IPS-15b (cell line): ENCODE measurements around the gene KCNQ5.

Experiments used
- H3K27me3 ChIP-seq: one replicate; pipeline ENCODE4 v1.6.1; 2013; ENCODE audit warnings: low read length; ENCODE audit not compliant: control insufficient read depth, insufficient read depth
- H3K36me3 ChIP-seq: one replicate; pipeline ENCODE4 v1.6.1; 2013; ENCODE audit warnings: low read length; ENCODE audit not compliant: control insufficient read depth, insufficient read depth
- H3K4me1 ChIP-seq: one replicate; pipeline ENCODE4 v1.6.1; 2013; ENCODE audit warnings: mild to moderate bottlenecking, low read length; ENCODE audit not compliant: control insufficient read depth, insufficient read depth
- H3K4me3 ChIP-seq: one replicate; pipeline ENCODE4 v1.5.1; 2013; ENCODE audit warnings: low read depth, low read length
- H3K9ac ChIP-seq: one replicate; pipeline ENCODE4 v1.6.1; 2013; ENCODE audit warnings: low read depth, mild to moderate bottlenecking, low read length
- H3K9me3 ChIP-seq: one replicate; pipeline ENCODE4 v1.6.1; 2013; ENCODE audit warnings: mild to moderate bottlenecking, low read length; ENCODE audit not compliant: control insufficient read depth, insufficient read depth

KCNQ5 gene

GRCh38 chr6:72938104-72938503 is 316.2 kb downstream of the KCNQ5 start:
- Histone ChIP-seq H3K36me3 (no peaks in the 10 kb centered on the region), H3K4me1 (no peaks in the 10 kb centered on the region), H3K9me3 (no peaks in the 10 kb centered on the region), H3K9ac (no peak overlapping the region), H3K4me3 (no peak overlapping the region), H3K27me3 (no peaks in the 10 kb centered on the region)

DNA sequence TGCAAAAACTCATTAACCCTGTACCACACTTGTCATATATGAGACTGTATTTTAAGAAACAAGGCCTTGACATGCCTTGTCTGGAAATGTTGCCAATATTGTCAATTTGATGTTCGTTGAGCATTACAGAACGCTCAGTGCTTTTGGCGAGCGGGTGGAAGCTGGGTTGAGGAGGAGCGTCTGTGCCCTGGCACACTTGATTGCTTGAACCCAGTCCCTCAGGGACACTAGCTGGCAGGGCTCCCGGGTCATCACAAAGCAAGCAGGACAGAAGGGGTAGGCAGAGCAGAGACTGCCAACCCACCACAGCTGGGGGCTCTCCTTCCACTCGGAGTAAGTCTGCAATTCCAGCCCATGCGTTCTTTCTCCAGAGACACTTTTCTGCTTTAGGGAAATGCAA is 317.1 kb downstream of the KCNQ5 start:
- Histone ChIP-seq H3K4me1 (no peaks in the 10 kb centered on the region), H3K4me3 (no peak overlapping the region), H3K9ac (no peak overlapping the region), H3K27me3 (no peaks in the 10 kb centered on the region), H3K9me3 (no peaks in the 10 kb centered on the region), H3K36me3 (no peaks in the 10 kb centered on the region)

- H3K9me3 ChIP-seq = no peaks in the 10 kb centered on the region
- H3K4me3 ChIP-seq = no peak overlapping the region
- no peak overlapping the region for H3K9ac ChIP-seq
- H3K36me3 ChIP-seq = no peaks in the 10 kb centered on the region
- H3K27me3 ChIP-seq = no peaks in the 10 kb centered on the region
- no peaks in the 10 kb centered on the region for H3K4me1 ChIP-seq
These were observed 318.4 kb downstream of the KCNQ5 start for GRCh38 chr6:72940265-72940664.

DNA sequence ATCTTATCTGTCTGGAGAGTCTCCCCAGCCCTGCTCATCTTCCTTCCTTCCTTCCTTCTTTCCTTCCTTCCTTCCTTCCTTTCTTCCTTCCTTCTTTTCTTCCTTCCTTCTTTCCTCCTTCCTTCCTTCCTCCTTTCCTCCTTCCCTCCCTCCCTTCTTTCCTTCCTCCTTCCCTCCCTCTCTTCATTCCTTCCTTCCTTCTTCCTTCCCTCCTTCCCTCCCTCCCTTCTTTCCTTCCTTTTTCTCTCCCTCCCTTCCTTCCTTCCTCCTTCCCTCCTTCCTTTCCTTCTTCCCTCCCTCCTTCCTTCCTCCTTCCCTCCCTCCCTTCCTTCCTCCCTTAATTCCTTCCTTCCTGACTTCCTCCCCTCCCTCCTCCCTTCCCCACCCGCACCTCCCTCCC is 319.4 kb downstream of the KCNQ5 start:
- Histone ChIP-seq H3K9me3 (no peaks in the 10 kb centered on the region), H3K36me3 (no peaks in the 10 kb centered on the region), H3K9ac (no peak overlapping the region), H3K4me1 (no peaks in the 10 kb centered on the region), H3K4me3 (no peak overlapping the region), H3K27me3 (no peaks in the 10 kb centered on the region)

- Histone ChIP-seq H3K9me3 (no peaks in the 10 kb centered on the region), H3K4me1 (no peaks in the 10 kb centered on the region), H3K9ac (no peak overlapping the region)
These were observed 319.9 kb downstream of the KCNQ5 start for GRCh38 chr6:72941751-72942150.

GRCh38 chr6:72943699-72944098 is 321.8 kb downstream of the KCNQ5 start:
- H3K9me3 ChIP-seq = no peaks in the 10 kb centered on the region
- no peaks in the 10 kb centered on the region for H3K4me1 ChIP-seq
- H3K9ac ChIP-seq = no peak overlapping the region
- no peak overlapping the region for H3K4me3 ChIP-seq
- no peaks in the 10 kb centered on the region for H3K27me3 ChIP-seq
- H3K36me3 ChIP-seq = no peaks in the 10 kb centered on the region

More at GRCh38 chr6:72941751-72942150, 319.9 kb downstream of the KCNQ5 start:
- H3K4me3 ChIP-seq = no peak overlapping the region
- H3K36me3 ChIP-seq = no peaks in the 10 kb centered on the region
- no peaks in the 10 kb centered on the region for H3K27me3 ChIP-seq

GRCh38 chr6:72944660-72945059 is 322.8 kb downstream of the KCNQ5 start:
- Histone ChIP-seq H3K36me3 (no peaks in the 10 kb centered on the region), H3K9ac (no peak overlapping the region), H3K9me3 (no peaks in the 10 kb centered on the region), H3K27me3 (no peaks in the 10 kb centered on the region), H3K4me1 (no peaks in the 10 kb centered on the region), H3K4me3 (no peak overlapping the region)

GRCh38 chr6:72946774-72947173 is 324.9 kb downstream of the KCNQ5 start:
- Histone ChIP-seq H3K27me3 (no peaks in the 10 kb centered on the region), H3K9me3 (no peaks in the 10 kb centered on the region), H3K4me3 (no peak overlapping the region), H3K36me3 (no peaks in the 10 kb centered on the region), H3K9ac (no peak overlapping the region), H3K4me1 (no peaks in the 10 kb centered on the region)

DNA sequence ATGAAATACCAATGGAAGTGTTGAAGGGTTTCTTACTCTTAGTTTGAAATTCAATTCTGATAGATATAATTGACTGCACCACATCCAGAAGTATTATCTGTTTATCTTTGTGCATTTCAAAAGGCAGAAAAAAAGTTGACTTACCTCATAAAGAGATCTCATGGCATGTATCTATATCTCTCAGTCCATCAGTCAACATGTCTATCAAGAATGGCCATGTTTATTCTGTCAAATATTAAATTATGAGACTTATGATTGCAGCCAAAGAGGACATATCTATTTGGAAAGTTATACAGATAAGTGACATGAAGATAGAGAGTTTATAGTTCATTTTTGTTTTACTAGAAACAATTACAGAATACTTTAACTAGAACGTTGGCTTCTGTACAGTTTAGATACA is 325.7 kb downstream of the KCNQ5 start:
- no peaks in the 10 kb centered on the region for H3K4me1 ChIP-seq
- no peaks in the 10 kb centered on the region for H3K36me3 ChIP-seq
- no peaks in the 10 kb centered on the region for H3K27me3 ChIP-seq

DNA sequence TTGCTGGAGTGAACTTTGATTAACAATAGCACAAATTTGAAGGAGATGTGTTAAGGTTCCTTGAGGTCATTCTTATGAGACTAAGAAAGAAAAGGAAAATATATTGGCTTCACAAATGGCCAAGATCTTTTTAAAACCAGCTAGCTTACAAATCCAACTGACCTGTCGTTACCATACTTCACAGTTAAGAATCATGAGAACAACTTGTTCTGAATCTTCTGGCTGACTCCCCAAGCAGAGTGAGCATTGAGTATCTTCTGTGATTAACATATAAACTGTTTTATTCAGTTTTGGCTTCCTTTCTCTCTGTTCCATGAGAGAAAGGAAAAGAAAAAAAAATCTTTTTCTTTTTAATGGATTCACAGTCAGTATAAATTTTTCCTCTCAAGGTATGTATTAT is 326.3 kb downstream of the KCNQ5 start:
- no peaks in the 10 kb centered on the region for H3K27me3 ChIP-seq
- no peaks in the 10 kb centered on the region for H3K36me3 ChIP-seq
- no peak overlapping the region for H3K9ac ChIP-seq
- no peaks in the 10 kb centered on the region for H3K9me3 ChIP-seq
- no peaks in the 10 kb centered on the region for H3K4me1 ChIP-seq
- no peak overlapping the region for H3K4me3 ChIP-seq

More for the DNA sequence above, 325.7 kb downstream of the KCNQ5 start:
- Histone ChIP-seq H3K9me3 (no peaks in the 10 kb centered on the region), H3K9ac (no peak overlapping the region), H3K4me3 (no peak overlapping the region)

DNA sequence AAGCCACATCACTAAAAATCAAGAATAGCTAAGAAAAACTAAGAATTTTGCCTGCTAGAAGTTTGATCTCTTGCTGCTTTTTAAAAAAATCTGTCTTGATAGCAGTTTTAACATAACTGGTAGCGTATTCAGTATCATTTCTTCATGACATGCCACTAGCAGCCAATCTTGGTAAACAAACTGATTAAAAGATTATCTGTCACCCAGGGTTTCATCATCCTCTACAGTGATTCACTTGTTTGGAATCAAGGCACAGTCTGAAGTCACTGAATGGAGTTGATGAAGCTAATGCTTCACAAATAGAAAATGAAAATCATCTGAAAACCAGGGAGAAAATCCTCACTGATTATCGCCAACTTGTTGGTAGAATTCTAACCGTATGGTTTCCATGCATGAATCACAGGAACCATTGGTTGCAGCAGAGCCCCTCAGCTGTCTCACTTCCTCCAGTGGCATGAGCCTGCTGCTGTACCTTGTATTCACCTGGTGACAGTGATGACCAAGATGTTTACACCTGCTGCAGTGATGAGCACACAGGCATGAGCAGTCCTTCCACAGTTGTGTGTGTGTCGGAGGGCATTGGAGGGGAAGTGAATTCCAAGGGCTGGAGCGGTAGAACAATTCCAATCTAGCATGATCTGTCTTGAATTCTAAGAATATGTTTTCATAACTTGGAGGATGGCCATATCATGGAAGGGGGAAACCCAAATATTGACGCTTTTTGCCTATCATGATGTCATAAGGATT is 328.4 kb downstream of the KCNQ5 start:
- Histone ChIP-seq H3K4me1 (no peaks in the 10 kb centered on the region), H3K4me3 (no peak overlapping the region), H3K27me3 (no peaks in the 10 kb centered on the region), H3K9me3 (no peaks in the 10 kb centered on the region), H3K9ac (no peak overlapping the region), H3K36me3 (no peaks in the 10 kb centered on the region)

DNA sequence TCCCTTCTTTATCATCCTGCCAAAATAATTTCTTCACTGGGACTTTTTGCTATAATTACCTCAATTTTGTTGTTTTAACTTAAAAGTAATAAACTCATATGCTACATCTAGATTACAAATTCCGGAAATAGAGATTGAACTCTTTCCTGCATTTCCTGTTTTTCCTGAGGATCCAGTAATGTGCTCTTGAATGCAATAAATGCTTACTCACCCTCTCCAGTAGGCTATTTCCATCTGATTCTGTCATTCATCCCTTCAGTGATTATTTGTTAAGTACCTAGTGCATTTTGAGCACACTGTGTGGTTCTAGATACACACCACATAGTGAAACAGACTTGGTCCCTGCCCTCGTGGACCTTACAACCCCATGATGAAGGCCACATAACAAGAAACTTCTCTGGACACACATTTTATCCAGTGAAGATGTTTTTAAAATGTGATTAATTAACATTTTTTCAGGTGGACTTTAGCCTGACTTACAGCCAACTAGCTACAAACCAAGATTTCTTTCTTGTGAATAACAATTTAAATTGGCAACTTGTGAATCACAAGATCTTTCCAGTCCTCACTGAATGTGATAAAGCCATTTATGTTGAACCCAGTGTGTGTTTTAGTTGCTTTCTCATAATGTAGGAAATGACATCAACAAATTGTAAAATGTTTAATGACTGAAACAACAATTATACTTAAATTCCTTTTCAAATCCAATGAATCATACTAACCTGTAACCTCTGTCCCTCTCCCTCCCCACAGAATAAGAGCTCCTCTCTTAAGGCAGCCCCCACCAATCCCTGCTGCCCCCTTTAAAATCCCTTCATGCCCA is 331.2 kb downstream of the KCNQ5 start:
- H3K9ac ChIP-seq = no peak overlapping the region
- no peaks in the 10 kb centered on the region for H3K36me3 ChIP-seq
- H3K9me3 ChIP-seq = no peaks in the 10 kb centered on the region
- H3K4me3 ChIP-seq = no peak overlapping the region
- no peaks in the 10 kb centered on the region for H3K27me3 ChIP-seq
- peaks cover 5% of the 10 kb centered on the region for H3K4me1 ChIP-seq
